CD4-positive, alpha-beta T cell treated with Interleukin-17A for 4 hours (primary cell): ENCODE results near the gene NID1.
"Not testable (repeated sequence)": the region's sequence is repeated elsewhere in the genome, so short reads cannot be mapped to it uniquely, and the experiment has no call there.

Experiments used
- DNase-seq: peaks from one replicate; pipeline ENCODE4 v3.0.0-alpha.2; 2020; ENCODE audit warnings: mixed read lengths

NID1 gene

GRCh38 chr1:235931171-235931738 lies 133.6 kb downstream of the NID1 start:
- no peak for DNase-seq

GRCh38 chr1:235930543-235930942 lies 134.3 kb downstream of the NID1 start:
- no peak for DNase-seq

- DNase-seq: no peak
Measured at GRCh38 chr1:235929216-235929615, 135.7 kb downstream of the NID1 start.

GRCh38 chr1:235928197-235928596 lies 136.7 kb downstream of the NID1 start:
- no peak for DNase-seq

- not testable (repeated sequence) for DNase-seq
Measured at GRCh38 chr1:235927551-235927950, 137.3 kb downstream of the NID1 start.
